ENCODE data around the gene TGM4.

DNA sequence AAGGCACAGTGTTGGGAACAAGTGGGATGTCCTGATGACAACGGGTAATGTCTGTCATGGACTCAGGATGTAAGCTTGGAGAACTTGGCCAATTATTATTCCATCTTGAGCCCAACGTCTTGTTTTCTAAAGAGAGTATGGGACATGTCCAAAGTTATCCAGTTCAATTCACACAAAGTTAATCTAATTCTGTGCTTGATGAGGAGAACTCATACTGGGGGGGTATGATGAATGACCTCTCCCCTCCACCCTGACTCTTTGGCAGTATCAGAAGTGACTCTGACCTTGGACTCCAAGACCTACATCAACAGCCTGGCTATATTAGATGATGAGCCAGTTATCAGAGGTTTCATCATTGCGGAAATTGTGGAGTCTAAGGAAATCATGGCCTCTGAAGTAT, 36.3 kb downstream of the TGM4 start:
- TF ChIP-seq, protein P1, sequence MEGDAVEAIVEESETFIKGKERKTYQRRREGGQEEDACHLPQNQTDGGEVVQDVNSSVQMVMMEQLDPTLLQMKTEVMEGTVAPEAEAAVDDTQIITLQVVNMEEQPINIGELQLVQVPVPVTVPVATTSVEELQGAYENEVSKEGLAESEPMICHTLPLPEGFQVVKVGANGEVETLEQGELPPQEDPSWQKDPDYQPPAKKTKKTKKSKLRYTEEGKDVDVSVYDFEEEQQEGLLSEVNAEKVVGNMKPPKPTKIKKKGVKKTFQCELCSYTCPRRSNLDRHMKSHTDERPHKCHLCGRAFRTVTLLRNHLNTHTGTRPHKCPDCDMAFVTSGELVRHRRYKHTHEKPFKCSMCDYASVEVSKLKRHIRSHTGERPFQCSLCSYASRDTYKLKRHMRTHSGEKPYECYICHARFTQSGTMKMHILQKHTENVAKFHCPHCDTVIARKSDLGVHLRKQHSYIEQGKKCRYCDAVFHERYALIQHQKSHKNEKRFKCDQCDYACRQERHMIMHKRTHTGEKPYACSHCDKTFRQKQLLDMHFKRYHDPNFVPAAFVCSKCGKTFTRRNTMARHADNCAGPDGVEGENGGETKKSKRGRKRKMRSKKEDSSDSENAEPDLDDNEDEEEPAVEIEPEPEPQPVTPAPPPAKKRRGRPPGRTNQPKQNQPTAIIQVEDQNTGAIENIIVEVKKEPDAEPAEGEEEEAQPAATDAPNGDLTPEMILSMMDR (IDR thresholded peaks at IDR 0.05 in 2 of 3, conservative IDR thresholded peaks at IDR 0.05 in 1 of 3; ENCODE audit: insufficient read depth in 2 of 3, low read depth in 1 of 3, low read length in 3 of 3), result no peak
- TF ChIP-seq SPI1 (IDR thresholded peaks at IDR 0.05; ENCODE audit: borderline replicate concordance, low read depth, low read length), result no peak
- TF ChIP-seq TEAD4 (IDR thresholded peaks at IDR 0.05; ENCODE audit: low read length), result no peak
- TF ChIP-seq TEAD4 (CRISPR knock-in tag; IDR thresholded peaks at IDR 0.05; ENCODE audit: borderline replicate concordance), result no peak
- no peak for TF ChIP-seq POLR2A (conservative IDR thresholded peaks at IDR 0.05)
